ENCODE data around the gene FURIN.
A peak's percentile ranks its signal among the peaks of the same experiment; 100 is the strongest.
"Not testable (repeated sequence)": the region's sequence is repeated elsewhere in the genome, so short reads cannot be mapped to it uniquely, and the experiment has no call there.

Gene FURIN

GRCh38 chr15:90871139-90871715, 2.8 kb downstream of the FURIN start:
- peak; percentile 37 for DNase-seq

DNA sequence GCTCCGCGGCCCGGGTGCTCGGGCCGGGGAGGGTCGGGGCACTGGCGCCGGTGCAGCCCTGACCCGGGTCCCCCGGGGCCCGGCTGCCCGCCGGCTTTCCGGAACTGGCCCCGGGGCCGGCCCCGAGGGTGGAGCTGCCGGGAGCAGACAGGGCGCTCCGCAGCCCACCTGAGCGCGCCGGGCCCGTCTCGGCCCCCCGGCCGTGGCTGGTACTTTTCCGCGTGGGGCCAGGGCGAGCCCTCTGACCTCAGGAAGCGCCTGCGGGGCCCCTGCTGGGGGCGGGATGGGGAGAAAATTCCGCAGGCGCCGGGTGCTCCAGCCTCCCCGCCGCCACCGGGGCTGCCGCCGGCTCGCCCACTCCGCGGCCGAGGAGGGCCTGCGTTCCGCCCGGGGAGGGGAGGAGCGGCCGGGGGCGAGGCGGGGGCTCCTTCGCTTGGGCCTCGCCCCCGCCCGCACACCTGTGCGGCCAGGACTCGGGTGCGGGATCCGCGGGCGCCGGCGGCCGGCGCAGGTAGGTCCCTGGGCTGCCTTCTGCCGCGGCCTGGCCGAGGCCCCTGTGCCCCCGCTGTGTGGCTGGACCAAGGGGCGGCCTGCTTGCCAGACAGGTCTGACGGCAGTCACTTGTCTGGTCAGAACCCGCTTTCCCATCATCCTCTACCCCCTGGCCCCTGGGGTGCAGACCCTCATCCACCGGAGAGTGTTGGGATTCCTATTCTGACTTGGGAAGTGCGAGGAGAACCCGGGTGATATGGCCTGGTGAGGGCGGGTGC, 3.5 kb downstream of the FURIN start:
- no peak for DNase-seq

GRCh38 chr15:90872486-90873184, 4.2 kb downstream of the FURIN start:
- no peak for DNase-seq

GRCh38 chr15:90873488-90873997, 5.2 kb downstream of the FURIN start:
- no peak for DNase-seq

DNA sequence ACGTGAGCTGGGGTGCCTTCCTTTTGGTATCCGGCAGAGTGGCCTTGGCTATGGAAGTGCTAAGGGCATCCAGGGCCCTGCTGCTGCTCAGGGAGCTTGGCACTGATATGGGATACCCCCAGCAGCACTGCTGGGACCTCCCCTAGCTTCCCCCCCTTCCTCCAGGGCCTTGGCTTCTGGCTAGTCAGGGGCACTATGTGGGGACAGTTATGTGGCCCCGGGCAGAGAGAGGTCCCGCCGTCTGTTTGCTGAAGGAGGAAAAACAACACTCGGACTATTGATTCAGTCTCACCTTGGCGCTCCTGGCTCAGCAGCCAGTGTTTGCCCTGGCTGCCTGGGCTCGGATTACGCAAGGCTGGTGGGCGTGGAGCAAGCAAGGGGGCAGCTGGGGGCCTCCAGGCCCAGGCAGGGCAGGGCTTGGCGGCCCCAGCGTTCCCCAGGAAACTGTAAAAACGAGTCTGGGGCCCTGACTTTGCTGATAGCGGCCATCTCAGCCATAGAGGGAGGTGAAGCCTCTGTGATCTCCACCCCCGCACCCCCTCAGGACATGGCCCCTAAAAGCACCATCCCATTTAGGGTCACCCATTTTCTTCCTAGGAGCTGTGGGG, 5.7 kb downstream of the FURIN start:
- DNase-seq: no peak

DNA sequence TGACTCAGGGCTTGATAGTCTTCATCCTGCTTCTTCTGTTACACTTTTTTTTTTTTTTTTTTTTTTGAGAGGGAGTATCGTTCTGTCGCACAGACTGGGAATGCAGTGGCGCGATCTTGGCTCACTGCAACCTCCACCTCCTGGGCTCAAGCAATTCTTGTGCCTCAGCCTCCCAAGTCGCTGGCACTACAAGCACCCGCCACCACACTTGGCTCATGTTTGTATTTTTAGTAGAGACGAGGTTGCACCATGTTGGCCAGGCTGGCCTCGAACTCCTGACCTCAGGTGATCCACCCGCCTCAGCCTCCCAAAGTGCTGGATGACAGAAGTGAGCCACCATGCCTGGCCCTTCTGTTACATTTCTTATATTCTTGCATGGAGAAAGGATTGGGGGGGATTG, 6.6 kb downstream of the FURIN start:
- not testable (repeated sequence) for DNase-seq

GRCh38 chr15:90875549-90875981, 7.2 kb downstream of the FURIN start:
- DNase-seq: no peak

- DNase-seq: no peak
These were observed 7.7 kb downstream of the FURIN start for GRCh38 chr15:90876046-90876445.

DNA sequence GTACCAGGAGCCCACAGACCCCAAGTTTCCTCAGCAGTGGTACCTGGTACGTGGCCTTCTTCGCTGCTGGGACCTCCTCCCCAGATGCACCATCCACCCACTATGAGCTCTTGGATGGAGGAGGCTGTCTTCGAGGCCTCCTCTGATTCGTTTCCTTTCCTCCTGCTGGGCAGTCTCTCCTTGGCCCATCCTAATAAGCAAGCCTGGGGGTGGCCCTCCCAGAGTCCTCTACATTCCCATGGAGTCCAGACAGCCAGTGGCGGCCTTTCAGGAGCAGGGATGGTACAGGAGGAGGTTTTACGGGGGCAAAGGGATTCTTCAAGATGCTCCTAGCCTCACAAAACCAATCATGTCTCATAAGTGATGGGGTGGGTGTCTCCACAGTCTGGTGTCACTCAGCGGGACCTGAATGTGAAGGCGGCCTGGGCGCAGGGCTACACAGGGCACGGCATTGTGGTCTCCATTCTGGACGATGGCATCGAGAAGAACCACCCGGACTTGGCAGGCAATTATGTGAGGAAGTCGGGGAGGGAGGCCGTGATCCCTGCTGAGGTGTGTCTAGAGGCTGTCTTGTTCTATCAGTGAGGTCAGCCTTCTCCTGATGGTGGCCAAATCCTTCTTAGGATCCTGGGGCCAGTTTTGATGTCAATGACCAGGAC, 8.3 kb downstream of the FURIN start:
- no peak for DNase-seq

- no peak for DNase-seq
These were observed 8.9 kb downstream of the FURIN start for GRCh38 chr15:90877315-90877714.

GRCh38 chr15:90877996-90878395, 9.6 kb downstream of the FURIN start:
- DNase-seq: no peak

DNA sequence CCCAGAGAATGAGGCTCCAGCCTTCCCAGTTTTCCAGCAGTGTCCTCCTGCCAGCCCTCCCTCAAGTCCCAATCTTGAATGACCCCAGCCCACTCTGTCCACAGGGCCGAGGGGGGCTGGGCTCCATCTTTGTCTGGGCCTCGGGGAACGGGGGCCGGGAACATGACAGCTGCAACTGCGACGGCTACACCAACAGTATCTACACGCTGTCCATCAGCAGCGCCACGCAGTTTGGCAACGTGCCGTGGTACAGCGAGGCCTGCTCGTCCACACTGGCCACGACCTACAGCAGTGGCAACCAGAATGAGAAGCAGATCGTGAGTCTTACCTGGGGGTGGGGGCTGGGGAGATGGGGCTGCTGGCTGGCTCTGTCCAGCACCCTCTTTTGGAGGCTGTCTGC, 10.3 kb downstream of the FURIN start:
- no peak for DNase-seq

DNA sequence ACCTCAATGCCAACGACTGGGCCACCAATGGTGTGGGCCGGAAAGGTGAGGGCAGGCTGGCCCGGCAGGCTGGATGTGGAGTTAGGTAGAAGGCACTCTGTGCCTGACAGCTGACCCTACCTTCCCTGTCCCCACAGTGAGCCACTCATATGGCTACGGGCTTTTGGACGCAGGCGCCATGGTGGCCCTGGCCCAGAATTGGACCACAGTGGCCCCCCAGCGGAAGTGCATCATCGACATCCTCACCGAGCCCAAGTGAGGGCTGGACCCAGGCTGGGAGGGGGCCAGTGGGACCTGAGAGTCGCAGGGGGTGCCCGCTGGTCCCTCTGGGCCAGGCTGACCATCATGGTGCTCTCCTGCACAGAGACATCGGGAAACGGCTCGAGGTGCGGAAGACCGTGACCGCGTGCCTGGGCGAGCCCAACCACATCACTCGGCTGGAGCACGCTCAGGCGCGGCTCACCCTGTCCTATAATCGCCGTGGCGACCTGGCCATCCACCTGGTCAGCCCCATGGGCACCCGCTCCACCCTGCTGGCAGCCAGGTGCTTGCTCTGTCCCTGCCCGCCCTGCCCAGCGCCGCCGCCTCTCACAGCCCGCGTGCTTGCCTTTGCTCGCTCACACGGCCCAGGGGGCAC, 11.5 kb downstream of the FURIN start:
- no peak for DNase-seq

GRCh38 chr15:90880381-90881145, 12.2 kb downstream of the FURIN start:
- DNase-seq: no peak

DNA sequence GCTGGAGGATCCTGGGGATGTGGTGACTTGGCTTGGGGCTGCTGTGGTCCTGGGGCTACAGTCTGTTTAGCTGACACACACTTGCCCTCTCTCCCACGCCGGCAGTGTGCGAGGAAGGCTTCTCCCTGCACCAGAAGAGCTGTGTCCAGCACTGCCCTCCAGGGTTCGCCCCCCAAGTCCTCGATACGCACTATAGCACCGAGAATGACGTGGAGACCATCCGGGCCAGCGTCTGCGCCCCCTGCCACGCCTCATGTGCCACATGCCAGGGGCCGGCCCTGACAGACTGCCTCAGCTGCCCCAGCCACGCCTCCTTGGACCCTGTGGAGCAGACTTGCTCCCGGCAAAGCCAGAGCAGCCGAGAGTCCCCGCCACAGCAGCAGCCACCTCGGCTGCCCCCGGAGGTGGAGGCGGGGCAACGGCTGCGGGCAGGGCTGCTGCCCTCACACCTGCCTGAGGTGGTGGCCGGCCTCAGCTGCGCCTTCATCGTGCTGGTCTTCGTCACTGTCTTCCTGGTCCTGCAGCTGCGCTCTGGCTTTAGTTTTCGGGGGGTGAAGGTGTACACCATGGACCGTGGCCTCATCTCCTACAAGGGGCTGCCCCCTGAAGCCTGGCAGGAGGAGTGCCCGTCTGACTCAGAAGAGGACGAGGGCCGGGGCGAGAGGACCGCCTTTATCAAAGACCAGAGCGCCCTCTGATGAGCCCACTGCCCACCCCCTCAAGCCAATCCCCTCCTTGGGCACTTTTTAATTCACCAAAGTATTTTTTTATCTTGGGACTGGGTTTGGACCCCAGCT, 13.0 kb downstream of the FURIN start:
- no peak for DNase-seq

DNA sequence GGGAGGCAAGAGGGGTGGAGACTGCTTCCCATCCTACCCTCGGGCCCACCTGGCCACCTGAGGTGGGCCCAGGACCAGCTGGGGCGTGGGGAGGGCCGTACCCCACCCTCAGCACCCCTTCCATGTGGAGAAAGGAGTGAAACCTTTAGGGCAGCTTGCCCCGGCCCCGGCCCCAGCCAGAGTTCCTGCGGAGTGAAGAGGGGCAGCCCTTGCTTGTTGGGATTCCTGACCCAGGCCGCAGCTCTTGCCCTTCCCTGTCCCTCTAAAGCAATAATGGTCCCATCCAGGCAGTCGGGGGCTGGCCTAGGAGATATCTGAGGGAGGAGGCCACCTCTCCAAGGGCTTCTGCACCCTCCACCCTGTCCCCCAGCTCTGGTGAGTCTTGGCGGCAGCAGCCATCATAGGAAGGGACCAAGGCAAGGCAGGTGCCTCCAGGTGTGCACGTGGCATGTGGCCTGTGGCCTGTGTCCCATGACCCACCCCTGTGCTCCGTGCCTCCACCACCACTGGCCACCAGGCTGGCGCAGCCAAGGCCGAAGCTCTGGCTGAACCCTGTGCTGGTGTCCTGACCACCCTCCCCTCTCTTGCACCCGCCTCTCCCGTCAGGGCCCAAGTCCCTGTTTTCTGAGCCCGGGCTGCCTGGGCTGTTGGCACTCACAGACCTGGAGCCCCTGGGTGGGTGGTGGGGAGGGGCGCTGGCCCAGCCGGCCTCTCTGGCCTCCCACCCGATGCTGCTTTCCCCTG, 13.8 kb downstream of the FURIN start:
- no peak for DNase-seq

GRCh38 chr15:90882781-90883525, 14.6 kb downstream of the FURIN start:
- DNase-seq: no peak

GRCh38 chr15:90883526-90883975, 15.2 kb downstream of the FURIN start:
- DNase-seq: no peak
